Mucosa of gallbladder (tissue), 1 donor: ENCODE data around the gene CTBP2. TPM values are rescaled to one million over a fixed set of nuclear protein-coding genes. Genes with fewer than 3 reads are reported as not detected.

Experiments
- DNase-seq: peaks from one replicate; pipeline ENCODE4 v3.0.0-alpha.2; 2020; ENCODE audit warnings: low spot score
- total RNA-seq: library from RNA; stranded (reverse); gene quantifications from one replicate; pipeline ENCODE4 v1.2.1, GENCODE V29; 2021
- donor health status: DM: no; HTN: no; CAD: no.

CTBP2 gene
- total RNA-seq, 1 donor from 2014 or later: 99.5 TPM

DNA sequence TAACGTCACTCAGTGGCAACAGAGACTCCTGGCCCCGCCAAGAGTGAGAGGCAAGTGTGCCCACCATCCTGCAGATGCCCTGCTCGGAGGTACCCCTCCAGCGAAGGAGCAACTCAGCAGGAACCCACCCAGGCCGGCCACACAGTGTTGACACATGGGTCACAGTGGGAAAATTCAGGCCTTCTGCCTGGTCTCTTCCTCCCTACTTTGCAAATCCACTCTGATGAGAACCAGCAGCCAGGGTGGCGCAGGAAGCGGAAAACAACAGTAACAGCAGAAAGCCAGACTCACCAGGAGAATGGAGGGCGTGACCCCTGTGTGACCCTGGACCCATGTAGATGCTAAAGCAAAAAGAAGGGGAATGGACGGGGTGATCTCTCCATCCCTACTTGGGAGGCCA lies 53.8 kb downstream of the CTBP2 start:
- DNase-seq: no peak

DNA sequence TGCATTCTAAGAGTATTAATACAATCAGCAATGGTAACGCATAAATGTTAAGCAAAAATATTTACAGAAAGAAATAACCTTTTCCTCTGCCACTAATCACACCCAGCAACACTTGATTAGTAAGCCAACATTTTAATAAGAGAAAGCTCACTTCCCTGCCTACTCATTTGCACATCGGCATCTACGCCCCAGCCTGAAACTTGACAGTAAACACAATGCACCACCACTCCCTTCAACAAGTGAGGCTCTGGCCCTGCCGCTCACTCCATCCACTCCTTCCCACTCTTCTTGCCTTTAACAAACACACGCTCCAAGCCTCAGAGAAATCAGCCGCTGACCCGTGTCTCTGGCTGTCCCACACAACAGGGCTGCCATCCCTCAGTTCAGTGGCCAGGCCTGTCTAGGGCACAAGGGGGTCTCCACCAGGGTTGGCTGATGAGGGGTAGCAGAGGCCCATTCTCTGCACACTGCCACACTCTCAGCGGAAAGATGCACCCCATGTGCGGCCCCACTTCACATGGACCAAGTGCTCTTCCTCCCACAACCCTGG lies 54.6 kb downstream of the CTBP2 start:
- DNase-seq: no peak

DNA sequence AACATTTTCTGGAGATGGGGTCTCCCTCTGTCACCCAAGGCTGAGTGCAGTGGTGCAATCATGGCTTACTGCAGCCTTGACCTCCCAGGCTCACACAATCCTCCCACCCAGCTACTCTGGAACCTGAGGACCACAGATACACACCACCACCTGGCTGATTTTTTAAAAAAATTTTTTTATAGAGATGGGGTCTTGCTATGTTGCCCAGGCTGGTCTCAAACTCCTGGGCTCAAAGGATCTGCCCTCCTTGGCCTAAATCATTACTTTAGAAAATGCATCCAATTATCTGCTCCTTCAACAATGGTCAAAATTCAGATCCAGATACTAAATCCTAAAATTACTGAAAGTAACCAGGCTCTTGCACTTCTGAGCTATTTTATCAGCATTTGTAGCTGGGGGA lies 55.2 kb downstream of the CTBP2 start:
- no peak for DNase-seq

DNA sequence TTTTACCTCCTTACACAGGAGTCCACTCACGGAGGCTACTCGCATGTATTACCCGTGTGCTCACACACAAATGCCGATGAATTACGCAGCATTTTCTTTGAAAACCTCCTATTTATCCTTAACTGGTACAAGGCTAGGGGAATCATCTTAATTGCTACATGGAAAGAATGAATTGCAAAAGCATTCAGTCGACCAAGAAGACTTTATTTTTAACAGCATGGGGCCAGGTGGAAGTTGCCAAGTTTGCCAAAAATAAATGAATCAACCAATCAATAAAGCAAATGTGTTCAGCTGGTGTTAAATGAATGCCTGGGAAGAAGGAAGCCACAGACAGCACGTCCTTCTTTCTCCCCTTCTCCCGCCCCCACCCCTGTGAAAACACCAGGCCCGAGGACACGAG lies 55.8 kb downstream of the CTBP2 start:
- no peak for DNase-seq

DNA sequence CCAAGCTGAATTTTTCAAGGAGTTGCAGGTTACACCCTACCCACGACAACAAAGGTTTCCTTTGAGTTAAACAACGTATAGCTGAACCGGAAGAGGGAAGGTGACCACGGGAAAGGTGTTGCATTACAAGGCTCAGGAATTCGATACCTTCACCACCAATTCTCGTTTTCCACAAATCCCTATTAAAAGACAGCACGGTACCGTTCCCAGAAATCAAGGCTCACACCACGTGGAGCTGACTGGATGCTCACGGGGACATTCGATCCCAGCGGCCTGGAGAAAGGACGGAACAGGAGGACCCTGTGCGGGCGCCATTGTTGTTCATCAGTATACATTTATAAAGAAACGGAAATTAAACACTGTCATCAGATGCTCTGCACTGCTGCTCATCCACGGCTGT lies 56.4 kb downstream of the CTBP2 start:
- no peak for DNase-seq

DNA sequence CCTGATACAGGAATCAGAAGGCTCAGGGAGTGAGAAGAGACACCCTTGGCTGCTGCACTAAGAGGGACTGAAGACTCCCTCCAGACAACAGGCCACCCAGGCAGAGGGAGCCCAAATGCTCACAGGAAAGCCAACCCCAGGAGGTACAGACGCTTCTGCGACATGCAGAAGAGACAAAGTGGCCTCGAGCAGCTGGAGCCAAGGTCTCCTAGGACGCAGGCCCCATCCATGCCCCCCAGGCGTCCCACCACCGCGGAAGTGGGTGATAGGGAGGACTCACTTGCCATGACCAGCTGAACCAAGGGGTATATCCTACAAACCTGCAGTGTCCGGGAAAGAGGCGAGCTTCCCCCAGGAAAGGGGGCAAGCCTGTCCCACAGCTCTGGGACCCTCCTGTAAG lies 56.9 kb downstream of the CTBP2 start:
- DNase-seq: no peak

DNA sequence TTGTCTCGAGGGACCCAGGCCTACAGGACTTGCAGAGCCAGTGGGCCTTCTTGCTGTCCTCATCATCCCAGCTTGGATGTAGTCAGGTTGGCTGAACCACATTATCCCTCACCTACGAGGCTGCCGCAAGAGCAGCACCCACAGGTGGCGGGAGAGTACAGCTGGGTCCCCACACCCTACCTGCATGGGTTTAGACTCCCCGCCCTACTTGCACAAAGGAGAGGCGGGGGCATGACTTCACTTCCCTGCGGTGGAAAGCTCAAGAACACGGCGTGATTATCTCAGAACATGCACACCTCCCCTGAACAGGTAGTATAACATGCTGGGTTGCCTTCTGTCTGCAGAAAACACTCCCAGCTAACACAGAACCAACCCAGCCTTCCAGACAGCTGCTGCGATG lies 57.5 kb downstream of the CTBP2 start:
- DNase-seq: peak; percentile 44

DNA sequence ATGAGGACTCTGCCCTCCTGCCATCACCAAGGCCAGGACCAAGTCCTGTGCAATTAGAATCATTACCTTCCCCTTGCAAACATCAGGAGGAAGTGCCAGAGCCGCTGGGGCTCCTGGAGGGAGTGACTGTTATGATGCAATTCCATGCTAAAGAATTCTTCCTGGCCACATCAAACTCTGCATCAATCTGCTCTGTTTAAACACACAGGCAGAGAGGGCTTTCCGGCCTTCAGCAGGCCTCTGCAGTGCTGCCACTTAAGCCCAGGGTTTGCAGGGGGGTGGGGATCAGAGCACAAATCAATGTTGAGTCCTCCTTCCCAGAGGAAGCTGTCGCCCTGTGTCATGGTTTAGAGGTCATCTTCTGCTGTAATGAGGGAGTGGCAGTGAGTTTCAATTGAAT lies 58.1 kb downstream of the CTBP2 start:
- DNase-seq: peak; percentile 60

DNA sequence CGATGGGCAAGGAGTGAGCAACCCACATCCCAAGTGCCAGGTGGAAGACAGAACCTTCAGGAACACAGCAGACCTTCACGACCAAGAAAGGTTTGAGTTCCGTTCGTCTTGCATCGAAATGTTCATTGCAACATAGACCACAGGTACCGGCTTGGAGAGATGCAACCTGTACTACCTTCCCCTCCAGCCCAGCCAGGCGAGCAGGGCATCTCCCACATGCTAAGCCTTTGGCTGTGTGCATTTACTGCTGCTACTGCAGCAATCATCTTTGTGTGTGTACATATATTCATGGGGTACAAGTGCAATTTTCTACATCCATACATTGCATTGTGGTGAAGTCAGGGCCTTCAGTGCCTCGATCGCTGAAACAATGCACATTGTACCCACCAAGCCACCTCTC lies 58.8 kb downstream of the CTBP2 start:
- DNase-seq: no peak

DNA sequence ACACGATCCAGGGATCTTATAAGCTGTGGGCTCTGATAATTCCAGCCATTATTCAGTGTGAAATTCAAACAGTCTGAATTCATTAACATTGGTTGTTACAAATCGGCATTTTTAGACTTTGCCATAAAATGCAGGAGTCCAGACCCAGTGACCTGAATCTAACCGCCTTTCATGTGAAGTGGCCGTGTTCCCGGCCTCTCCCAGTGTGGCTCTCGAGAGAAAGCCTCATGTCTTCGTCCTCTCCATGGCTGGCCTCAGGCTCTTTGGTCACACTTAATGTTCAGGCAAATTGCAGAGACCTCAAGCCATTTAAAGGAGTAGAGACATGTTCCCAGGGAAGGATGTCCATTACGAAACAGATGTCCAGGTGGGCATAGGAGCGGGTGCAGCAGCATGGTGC lies 59.3 kb downstream of the CTBP2 start:
- DNase-seq: no peak

DNA sequence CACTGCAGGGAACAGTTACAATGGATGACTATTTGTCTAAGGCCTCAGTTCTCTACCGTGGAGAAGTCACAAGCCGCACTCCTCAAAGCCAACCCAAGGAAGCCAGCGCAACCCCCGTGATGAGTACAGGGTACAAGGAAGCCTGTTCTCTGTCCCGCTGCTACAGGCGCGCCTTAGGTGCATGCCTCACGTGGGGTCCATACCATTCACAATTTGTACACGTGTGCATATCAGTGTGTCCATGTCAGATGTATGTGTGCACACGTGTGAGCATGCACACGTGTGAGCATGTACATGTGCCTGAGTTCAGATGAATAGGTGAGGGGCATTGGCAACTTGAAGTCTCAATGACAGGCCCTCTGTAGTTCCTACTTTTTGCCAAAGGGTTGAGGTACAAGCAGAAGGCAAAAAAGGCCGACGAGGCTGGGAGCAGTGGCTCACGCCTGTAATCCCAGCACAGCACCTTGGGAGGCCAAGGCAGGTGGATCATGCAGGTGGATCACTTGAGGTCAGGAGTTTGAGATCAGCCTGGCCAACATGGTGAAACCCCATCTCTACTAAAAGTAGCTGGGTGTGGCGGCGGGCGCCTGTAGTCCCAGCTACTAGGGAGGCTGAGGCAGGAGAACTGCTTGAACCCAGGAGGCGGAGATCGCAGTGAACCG lies 62.8 kb downstream of the CTBP2 start:
- no peak for DNase-seq

DNA sequence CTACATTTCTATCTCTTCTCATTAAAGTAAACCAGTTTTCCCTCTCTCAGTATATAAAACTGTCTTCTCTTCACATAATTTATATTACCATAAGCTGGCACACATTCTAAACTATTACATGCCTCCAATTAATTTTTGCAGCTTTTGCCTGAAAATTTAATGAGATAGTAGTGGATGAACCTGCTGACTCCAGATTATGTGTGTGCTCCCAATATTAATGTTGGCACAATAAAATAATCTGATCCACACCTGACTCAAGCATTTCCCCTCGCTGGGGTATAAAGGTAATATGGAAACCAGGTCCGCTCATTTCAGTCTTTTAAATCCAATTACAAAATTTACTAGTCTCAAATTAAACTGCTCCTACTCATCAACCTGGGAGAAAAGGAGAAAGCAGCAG lies 63.4 kb downstream of the CTBP2 start:
- DNase-seq: no peak

DNA sequence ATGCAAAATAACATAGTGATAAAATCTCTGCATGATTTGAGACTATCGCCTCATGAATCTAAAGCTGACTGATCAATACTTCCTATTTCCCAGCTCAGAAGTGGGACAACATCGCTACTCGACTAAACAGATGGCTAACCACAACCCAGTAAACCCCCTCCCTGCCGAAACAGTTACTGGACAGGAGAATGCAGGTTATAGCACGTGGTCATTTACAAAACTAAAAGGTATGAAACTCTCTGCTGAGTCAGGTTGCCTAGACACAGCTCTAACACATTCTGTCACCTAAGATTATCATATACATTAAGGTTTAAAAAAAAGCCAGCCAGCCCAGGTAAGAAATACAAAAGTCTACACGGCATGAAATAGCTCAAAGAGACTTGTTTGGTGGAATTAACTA lies 64.0 kb downstream of the CTBP2 start:
- DNase-seq: no peak

DNA sequence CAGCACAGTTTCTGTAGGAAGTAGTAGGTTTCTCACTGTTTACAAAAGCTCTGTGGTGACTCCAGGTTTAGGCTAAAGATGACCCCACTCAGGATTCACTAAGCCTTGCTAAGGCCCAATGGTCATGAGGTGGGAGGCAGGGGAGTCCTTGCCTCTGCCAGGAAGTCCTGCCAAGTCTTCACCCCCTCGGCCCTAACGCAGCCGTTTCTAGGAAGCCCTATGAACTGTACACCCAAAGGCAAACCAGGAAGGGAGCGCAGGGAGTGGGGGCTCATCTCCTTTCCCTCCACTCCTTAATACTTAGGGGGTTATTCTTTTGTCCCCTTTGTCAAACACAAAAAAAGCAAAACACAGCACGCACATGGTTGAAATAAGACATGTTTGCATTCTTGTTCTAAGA lies 64.6 kb downstream of the CTBP2 start:
- DNase-seq: no peak

DNA sequence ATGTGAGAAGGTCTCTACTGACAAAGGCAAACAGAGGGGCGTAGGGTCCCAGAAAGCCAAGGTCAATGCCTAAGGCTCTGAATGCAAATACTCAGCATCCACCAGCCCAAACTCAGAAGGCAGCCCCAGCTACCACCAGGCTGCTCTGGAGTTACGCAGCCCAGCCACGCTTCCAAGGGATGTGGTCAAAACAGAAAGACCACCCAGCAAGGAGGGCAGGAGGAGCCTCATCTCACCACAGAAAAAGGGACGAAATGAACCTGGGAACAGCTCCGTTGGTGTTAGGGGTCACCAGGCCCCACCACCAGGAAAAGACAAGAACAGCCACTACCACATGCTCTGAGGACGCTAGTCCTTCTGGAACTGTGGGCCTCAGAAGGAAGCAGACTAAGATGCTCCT lies 65.1 kb downstream of the CTBP2 start:
- DNase-seq: no peak

DNA sequence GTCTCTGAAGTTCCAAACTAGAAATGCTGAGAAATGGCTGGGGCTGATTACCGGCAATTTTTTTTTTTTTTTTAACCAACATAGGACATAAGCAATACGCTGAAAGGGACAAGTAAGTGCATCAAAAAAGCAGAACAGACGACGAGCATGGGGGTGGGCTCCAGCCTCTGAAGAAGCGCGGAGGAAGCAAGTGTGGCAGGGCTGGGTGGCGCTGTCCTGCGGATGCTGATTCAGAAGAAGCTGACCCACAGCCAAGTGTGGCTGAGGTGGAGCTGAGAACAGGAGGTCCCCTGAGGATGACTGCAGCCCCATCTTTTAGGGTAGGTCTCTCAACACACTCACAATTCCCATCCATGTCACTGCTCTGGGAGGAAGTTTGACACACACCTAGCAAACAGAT lies 65.6 kb downstream of the CTBP2 start:
- no peak for DNase-seq

DNA sequence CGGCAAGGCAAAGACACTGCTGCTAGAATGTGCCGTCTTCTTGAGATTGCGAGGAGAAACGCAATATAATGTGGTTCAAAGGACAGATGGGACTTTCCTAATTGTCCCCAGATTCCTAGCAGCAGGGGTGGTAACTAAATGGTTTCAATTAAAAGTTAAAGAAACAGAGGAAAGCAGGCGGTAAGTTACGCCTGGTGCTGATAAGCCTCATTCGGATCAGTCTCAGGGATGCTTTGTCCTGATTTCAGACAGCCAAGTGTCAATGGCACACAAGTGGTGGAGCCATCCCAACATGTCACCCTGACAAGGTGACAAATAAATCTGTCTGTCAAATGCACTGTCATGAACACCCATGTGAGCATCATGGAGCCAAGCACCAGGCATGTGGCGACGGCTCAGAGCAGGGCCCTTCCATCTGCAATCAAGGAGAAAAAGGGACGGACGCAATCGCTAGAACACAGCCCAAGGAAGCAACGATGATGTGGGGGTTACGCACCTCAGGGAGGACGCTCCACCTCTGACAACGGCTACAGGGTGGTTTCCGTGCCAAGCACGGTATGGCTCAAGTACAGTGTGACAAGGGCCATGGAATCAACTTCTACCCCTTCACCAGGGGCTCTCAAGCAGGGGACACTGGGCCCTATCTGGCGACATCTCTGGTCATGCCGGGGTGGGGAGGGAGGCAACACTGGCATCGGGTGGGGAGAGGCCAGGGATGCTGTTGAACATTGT lies 66.2 kb downstream of the CTBP2 start:
- no peak for DNase-seq

DNA sequence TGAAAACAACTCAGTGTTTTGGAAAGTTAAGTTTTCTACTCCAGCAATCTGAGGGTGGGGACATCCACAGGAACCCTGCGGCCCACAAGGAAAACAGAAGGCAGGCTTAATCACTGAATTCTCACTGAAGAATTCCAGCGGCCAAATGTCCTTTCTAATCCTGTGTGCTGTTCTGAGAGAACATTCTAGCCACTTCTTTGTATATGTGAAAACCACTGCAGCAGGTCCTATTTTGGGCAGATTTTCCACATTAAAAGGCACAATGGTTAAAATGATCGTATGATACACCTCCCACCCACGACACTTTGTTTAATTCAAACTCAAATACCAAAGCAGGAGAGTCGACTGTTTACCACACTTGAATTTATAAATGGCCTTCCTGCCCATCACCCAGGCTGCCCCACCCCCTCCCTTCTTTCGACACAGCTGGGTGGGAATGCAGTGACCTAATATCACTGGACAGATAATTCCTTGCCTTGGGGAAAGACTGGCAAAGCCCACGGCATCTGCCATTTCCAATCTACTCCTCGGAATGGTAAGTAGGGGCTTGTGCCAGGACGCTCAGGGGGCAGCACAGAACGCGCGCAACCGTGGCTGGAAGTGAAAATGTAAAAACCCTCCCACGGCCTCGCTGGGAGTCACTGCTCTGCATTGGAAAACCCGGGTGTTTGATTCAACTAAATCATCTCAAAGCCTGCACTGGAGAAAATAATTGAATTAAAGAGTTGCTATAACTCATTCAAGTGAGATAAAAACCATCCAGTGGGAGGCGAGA lies 67.0 kb downstream of the CTBP2 start:
- DNase-seq: no peak

DNA sequence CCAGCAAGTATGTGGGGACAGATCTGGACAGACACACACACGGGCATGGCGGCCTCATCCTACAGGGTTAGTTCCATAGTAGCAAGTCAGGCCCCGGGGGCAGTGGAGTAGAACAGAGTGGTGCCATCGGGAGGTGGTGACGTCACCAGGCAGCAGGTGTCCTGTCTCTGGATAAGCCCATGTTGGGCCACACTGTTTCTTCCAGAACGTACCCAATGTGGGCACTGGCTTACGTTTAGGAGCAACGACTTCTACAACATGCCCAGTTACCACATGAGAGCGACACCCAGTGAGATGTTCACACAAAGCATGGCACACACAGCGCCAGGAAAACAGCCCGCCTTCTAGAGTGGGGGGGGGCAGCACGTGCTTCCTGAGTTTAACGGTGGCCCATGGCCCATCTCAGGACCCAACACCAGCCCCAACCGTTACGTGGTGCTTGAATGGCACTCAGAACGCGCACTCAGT lies 67.8 kb downstream of the CTBP2 start:
- DNase-seq: no peak

DNA sequence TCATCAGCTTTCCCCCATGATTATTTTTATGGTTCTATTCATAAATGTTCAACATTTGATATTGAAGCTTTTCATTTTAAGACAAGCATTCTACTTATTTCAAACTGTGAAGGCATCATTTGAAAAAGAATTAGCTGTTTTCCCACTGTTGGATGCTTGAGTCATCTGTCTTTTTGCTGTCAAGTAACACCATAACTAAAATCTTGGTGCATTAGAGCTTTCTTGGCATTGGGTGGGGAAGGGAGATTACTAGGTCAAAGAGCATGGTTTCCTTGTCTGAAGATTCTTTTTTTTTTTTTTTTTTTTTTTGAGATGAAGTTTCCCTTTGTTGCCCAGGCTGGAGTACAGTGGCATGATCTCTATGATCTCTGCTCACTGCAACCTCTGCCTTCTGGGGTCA lies 68.5 kb downstream of the CTBP2 start:
- DNase-seq: no peak

DNA sequence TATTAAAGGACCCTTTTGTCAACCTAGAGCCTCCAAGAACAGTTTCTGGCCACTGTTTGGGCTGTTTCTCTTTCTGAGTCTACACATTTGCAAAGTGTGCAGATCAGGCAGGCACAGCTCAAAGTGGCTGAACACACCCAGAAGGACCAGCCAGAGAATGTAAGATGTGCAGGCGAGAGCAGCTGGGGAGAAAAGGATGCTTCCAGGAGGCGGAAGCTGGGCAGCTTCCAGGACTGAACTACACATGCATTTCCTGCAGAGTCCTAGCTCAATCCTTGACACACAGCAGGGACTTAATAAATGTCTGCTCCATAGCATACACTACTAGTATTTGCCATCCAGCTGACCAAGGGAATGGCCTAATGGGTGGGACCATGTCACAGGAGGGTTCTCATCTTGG lies 70.9 kb downstream of the CTBP2 start:
- DNase-seq: no peak

DNA sequence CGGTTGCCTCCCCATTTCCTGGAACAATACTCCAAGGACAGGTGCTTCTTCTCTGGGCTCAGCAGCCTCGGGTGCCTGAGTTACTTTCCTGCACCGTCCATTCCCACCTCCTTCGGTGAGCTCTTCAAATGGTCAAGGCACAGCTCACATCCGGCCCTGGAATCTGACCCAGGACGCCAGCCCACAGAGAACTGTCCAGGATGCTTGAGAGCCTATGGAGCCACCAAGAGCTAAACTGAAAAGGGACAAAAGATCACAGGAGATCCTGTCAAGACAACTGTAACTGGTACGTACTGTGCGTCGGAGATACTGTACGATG lies 72.5 kb downstream of the CTBP2 start:
- no peak for DNase-seq
